Neural cell (in vitro differentiated cells): ENCODE measurements around the gene LOXHD1. TPM values are rescaled to one million over a fixed set of nuclear protein-coding genes. Genes with fewer than 3 reads are reported as not detected.

Experiments
- H2AFZ ChIP-seq: fragments of 200-600, 300-800 bp; sonication (generic), shearing (Covaris generic); 2 replicates; pipeline ENCODE4 v1.6.0; 2014; ENCODE audit warnings: low read depth, mild to moderate bottlenecking, antibody characterized with exemption, low read length, moderate library complexity
- H3F3A ChIP-seq: fragments of 200-600 bp; shearing (Covaris generic); 2 replicates; pipeline ENCODE4 v1.6.1; 2016; ENCODE audit warnings: mild to moderate bottlenecking, moderate library complexity, mixed read lengths, antibody characterized with exemption, low read length; ENCODE audit not compliant: insufficient read depth, poor library complexity, severe bottlenecking
- H3K27ac ChIP-seq: fragments of 200-600, 300-800 bp; sonication (generic), shearing (Covaris generic); 2 replicates; pipeline ENCODE4 v1.5.1; 2014; ENCODE audit warnings: mild to moderate bottlenecking, low read length, moderate library complexity
- H3K27me3 ChIP-seq: fragments of 300-800, 200-600 bp; sonication (generic), shearing (Covaris generic); 2 replicates; pipeline ENCODE4 v1.6.0; 2014; ENCODE audit warnings: mild to moderate bottlenecking, low read depth, low read length, moderate library complexity; ENCODE audit not compliant: insufficient read depth
- H3K36me3 ChIP-seq: fragments of 300-800, 200-600 bp; sonication (generic), shearing (Covaris generic); 2 replicates; pipeline ENCODE4 v1.5.1; 2014; ENCODE audit warnings: mild to moderate bottlenecking, antibody characterized with exemption, low read length, moderate library complexity; ENCODE audit not compliant: insufficient read depth
- H3K4me2 ChIP-seq: fragments of 300-800, 200-600 bp; sonication (generic), shearing (Covaris generic); 2 replicates; pipeline ENCODE4 v1.6.0; 2014; ENCODE audit warnings: mild to moderate bottlenecking, low read length
- H3K4me3 ChIP-seq: fragments of 300-800, 200-600 bp; sonication (generic), shearing (Covaris generic); 2 replicates; pipeline ENCODE4 v1.5.1; 2014; ENCODE audit warnings: mild to moderate bottlenecking, low read length, moderate library complexity
- H3K79me2 ChIP-seq: fragments of 200-600 bp; shearing (Covaris generic); replicated peaks from 2 replicates; pipeline ENCODE4 v1.6.0; 2014; ENCODE audit warnings: mild to moderate bottlenecking, low read length, moderate library complexity; ENCODE audit not compliant: insufficient read depth
- H3K9ac ChIP-seq: fragments of 300-800, 200-600 bp; sonication (generic), shearing (Covaris generic); 2 replicates; pipeline ENCODE4 v1.6.1; 2016; ENCODE audit warnings: mild to moderate bottlenecking, low read length, mixed read lengths
- H3K9me2 ChIP-seq: fragments of 200-600 bp; shearing (Covaris generic); 2 replicates; pipeline ENCODE4 v1.6.1; 2016; ENCODE audit warnings: mild to moderate bottlenecking, low read length, mixed read lengths; ENCODE audit not compliant: insufficient read depth
- H3K9me3 ChIP-seq: fragments of 200-600, 300-800 bp; sonication (generic), shearing (Covaris generic); 2 replicates; pipeline ENCODE4 v1.6.1; 2016; ENCODE audit warnings: mild to moderate bottlenecking, mixed run types, low read length, moderate library complexity, mixed read lengths
- H4K20me1 ChIP-seq: fragments of 200-600 bp; shearing (Covaris generic); 2 replicates; pipeline ENCODE4 v1.6.1; 2016; ENCODE audit warnings: mild to moderate bottlenecking, mixed run types; ENCODE audit not compliant: insufficient read depth
- EP300 ChIP-seq: fragments of 450-650 bp; conservative IDR thresholded peaks from 2 replicates; pipeline ENCODE4 v1.6.1; 2014; ENCODE audit warnings: antibody characterized with exemption, mild to moderate bottlenecking, moderate library complexity; ENCODE audit not compliant: poor library complexity, severe bottlenecking
- EZH2 ChIP-seq: fragments of 200-600, 300-800 bp; shearing (Covaris generic), sonication (generic); IDR thresholded peaks from 2 replicates; pipeline ENCODE4 v1.6.1; 2014; ENCODE audit warnings: antibody characterized with exemption, low read length, borderline replicate concordance, mild to moderate bottlenecking; ENCODE audit not compliant: insufficient read depth, poor library complexity, severe bottlenecking
- MXI1 ChIP-seq: fragments of 450-650 bp; conservative IDR thresholded peaks from 2 replicates; pipeline ENCODE4 v1.6.1; 2014; ENCODE audit warnings: antibody characterized with exemption, mild to moderate bottlenecking; ENCODE audit not compliant: poor library complexity, severe bottlenecking
- POLR2AphosphoS5 ChIP-seq: IDR thresholded peaks from 2 replicates; pipeline ENCODE4 v1.6.1; 2012
- RAD21 ChIP-seq: fragments of 450-650 bp; conservative IDR thresholded peaks from 2 replicates; pipeline ENCODE4 v1.6.1; 2014; ENCODE audit warnings: antibody characterized with exemption, mild to moderate bottlenecking, moderate library complexity
- SMC3 ChIP-seq: fragments of 450-650 bp; conservative IDR thresholded peaks from 2 replicates; pipeline ENCODE4 v1.6.1; 2014; ENCODE audit warnings: antibody characterized with exemption, mild to moderate bottlenecking, moderate library complexity; ENCODE audit not compliant: poor library complexity
- TAF1 ChIP-seq: IDR thresholded peaks from 2 replicates; pipeline ENCODE4 v1.6.1; 2012; ENCODE audit warnings: low read depth
- polyA plus RNA-seq: library from polyadenylated mRNA; depleted of rRNA; stranded (reverse); fragments of >200 nt; gene quantifications from 2 replicates; pipeline ENCODE4 v1.2.3, GENCODE V29; 2014
- TF ChIP-seq, protein P1 (sequence below): fragments of 450-650 bp; IDR thresholded peaks from 2 replicates; pipeline ENCODE4 v1.5.1; 2014; ENCODE audit warnings: antibody characterized with exemption, mild to moderate bottlenecking, moderate library complexity; ENCODE audit not compliant: poor library complexity, severe bottlenecking
- TF ChIP-seq, protein P2 (sequence below): IDR thresholded peaks from 2 replicates; pipeline ENCODE4 v1.6.1; 2012; ENCODE audit warnings: borderline replicate concordance

The LOXHD1 gene
- polyA plus RNA-seq, 1 donor from 2014 or later = not detected

DNA sequence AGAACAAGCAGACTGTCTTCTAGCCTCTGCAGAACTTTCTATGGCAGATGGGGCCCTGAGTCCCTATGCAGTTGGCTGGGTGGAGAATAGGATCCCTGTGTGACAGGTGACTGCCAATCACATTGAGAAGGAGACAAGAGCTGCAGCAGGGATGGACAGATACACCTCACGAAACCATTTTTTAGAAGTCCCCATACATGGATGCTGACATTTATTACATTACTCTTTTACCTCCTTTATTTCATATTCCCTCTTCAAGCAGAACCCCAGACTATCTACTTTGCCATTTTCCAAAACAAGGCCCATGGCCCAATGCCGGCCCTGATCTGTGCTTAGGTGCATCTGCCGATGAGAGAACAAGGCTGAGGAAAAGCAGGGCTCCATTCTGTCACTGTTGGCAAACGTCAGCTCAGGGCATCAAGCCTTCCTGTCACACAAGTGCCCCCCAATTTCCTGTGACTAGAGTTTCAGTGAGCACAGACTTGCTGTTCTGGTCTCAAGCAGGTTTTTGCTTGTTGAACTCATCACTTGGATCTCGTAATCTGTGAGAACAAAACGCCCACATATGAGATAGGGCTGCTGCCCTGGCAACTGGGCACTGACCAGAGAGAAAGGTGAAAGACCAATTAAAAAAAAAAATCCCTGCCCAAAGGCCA lies 35.8 kb downstream of the LOXHD1 start:
- Histone ChIP-seq H3K27me3 (no peaks in the 10 kb centered on the region), H3K4me3 (no peak overlapping the region), H3F3A (no peaks in the 10 kb centered on the region), H3K79me2 (no peaks in the 10 kb centered on the region), H4K20me1 (no peaks in the 10 kb centered on the region), H2AFZ (no peak overlapping the region), H3K27ac (no peak overlapping the region), H3K9me3 (no peaks in the 10 kb centered on the region), H3K36me3 (no peaks in the 10 kb centered on the region), H3K9ac (no peak overlapping the region), H3K9me2 (no peaks in the 10 kb centered on the region), H3K4me2 (no peak overlapping the region)
- no peak for TF ChIP-seq MXI1
- TF ChIP-seq, protein P1, sequence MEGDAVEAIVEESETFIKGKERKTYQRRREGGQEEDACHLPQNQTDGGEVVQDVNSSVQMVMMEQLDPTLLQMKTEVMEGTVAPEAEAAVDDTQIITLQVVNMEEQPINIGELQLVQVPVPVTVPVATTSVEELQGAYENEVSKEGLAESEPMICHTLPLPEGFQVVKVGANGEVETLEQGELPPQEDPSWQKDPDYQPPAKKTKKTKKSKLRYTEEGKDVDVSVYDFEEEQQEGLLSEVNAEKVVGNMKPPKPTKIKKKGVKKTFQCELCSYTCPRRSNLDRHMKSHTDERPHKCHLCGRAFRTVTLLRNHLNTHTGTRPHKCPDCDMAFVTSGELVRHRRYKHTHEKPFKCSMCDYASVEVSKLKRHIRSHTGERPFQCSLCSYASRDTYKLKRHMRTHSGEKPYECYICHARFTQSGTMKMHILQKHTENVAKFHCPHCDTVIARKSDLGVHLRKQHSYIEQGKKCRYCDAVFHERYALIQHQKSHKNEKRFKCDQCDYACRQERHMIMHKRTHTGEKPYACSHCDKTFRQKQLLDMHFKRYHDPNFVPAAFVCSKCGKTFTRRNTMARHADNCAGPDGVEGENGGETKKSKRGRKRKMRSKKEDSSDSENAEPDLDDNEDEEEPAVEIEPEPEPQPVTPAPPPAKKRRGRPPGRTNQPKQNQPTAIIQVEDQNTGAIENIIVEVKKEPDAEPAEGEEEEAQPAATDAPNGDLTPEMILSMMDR = no peak
- TF ChIP-seq, protein P2, sequence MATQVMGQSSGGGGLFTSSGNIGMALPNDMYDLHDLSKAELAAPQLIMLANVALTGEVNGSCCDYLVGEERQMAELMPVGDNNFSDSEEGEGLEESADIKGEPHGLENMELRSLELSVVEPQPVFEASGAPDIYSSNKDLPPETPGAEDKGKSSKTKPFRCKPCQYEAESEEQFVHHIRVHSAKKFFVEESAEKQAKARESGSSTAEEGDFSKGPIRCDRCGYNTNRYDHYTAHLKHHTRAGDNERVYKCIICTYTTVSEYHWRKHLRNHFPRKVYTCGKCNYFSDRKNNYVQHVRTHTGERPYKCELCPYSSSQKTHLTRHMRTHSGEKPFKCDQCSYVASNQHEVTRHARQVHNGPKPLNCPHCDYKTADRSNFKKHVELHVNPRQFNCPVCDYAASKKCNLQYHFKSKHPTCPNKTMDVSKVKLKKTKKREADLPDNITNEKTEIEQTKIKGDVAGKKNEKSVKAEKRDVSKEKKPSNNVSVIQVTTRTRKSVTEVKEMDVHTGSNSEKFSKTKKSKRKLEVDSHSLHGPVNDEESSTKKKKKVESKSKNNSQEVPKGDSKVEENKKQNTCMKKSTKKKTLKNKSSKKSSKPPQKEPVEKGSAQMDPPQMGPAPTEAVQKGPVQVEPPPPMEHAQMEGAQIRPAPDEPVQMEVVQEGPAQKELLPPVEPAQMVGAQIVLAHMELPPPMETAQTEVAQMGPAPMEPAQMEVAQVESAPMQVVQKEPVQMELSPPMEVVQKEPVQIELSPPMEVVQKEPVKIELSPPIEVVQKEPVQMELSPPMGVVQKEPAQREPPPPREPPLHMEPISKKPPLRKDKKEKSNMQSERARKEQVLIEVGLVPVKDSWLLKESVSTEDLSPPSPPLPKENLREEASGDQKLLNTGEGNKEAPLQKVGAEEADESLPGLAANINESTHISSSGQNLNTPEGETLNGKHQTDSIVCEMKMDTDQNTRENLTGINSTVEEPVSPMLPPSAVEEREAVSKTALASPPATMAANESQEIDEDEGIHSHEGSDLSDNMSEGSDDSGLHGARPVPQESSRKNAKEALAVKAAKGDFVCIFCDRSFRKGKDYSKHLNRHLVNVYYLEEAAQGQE = no peak
- no peak for TF ChIP-seq EP300

DNA sequence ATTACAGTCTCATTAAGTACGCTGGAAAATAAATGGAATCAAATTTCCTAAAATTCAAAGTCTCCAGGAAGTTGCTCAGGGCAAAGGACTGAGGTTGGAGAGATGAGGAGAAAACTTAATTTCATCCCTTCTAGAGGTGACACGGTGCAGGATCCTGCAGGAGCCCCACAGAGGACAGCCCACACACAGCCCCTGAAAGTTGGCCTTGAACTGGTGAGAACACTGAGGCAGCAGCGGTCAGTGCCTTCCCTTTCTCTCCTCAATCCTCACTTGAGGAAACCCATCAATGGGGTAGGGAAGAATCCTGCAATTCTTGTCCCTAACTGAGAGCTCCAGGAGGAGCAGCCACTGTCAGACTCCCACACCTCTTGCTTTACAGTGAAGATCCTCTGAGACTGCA lies 37.5 kb downstream of the LOXHD1 start:
- H3K36me3 ChIP-seq = no peaks in the 10 kb centered on the region
- H3F3A ChIP-seq = no peaks in the 10 kb centered on the region
- H3K27ac ChIP-seq = no peak overlapping the region
- H4K20me1 ChIP-seq = no peaks in the 10 kb centered on the region
- no peaks in the 10 kb centered on the region for H3K79me2 ChIP-seq
- H3K9me2 ChIP-seq = no peaks in the 10 kb centered on the region
- no peak overlapping the region for H3K4me2 ChIP-seq
- H3K27me3 ChIP-seq = no peaks in the 10 kb centered on the region
- no peaks in the 10 kb centered on the region for H3K9me3 ChIP-seq
- H3K4me3 ChIP-seq = no peak overlapping the region
- TF ChIP-seq SMC3 = no peak
- no peak overlapping the region for H2AFZ ChIP-seq
- no peak overlapping the region for H3K9ac ChIP-seq

DNA sequence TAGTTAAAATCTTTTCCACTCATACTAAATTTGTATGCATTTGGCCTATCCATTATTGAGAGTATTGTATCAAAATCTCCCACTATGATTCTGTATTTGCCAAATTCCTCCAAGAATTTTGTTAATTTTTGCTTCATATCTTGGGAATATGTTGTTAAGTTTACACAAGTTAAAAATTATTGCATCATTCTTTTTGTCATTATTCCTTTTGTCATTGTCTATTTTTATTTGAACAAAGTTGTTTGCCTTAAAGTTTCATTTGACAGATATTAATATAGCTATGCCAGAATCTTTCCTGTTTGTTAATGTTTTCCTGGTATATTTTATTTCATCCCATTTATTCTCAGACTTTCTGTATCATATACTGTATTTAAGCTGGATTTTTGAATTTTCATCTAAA lies 41.3 kb downstream of the LOXHD1 start:
- H3K9me2 ChIP-seq = no peaks in the 10 kb centered on the region
- no peak overlapping the region for H3K4me3 ChIP-seq
- no peak overlapping the region for H3K27ac ChIP-seq
- H3K79me2 ChIP-seq = no peaks in the 10 kb centered on the region
- no peaks in the 10 kb centered on the region for H3F3A ChIP-seq
- H3K36me3 ChIP-seq = no peaks in the 10 kb centered on the region
- TF ChIP-seq, protein P2 = no peak
- TF ChIP-seq MXI1 (no peak), EZH2 (no peak), POLR2AphosphoS5 (no peak), RAD21 (no peak), EP300 (no peak), TAF1 (no peak), SMC3 (no peak)
- TF ChIP-seq, protein P1 = no peak
- H3K9ac ChIP-seq = no peak overlapping the region
- no peak overlapping the region for H2AFZ ChIP-seq
- no peaks in the 10 kb centered on the region for H3K9me3 ChIP-seq
- H3K4me2 ChIP-seq = no peak overlapping the region
- no peaks in the 10 kb centered on the region for H4K20me1 ChIP-seq
- no peaks in the 10 kb centered on the region for H3K27me3 ChIP-seq
